ENCODE measurements around the gene MAD1L1.

The MAD1L1 gene

DNA sequence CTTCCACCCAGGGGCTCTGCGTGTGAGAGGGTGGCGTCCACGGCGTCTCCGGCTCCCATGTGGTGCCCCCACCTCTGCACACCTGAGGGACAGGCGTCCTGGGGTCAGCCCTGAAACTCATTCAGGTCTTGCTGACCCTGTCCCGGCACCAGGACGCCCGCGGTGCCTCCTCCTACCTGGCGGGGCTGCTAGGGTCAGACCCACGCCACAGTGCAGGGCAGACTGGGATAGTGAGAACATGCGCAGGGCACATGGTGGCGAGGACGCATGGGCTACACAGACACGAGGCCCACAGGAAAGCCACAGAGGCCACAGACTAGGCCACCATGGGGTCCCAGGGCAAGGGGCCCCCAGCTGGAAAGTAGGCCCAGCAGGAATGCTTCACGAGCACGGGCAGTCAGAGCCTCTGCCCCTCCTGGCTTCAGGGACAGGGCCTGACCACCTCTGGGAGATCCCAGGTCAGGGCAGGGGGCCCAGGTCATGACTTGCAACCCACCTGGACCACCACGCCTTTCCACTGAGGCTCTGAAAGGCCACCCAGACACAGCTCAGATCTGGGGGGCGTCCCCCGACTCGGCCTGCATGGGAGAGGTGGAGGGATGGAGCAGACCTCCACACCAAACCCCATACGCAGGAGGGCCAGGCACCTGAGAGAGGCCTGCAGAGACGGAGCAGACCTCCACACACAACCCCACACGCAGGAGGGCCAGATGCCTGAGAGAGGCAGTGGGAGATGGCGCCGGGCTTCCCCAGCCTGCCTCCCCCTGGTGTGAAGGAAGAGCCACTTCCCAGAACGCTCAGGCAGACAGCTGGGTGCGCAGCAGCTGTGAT lies 374.1 kb downstream of the MAD1L1 start:
- no peak overlapping the region for H3K27ac ChIP-seq (ENCODE audit: low read length)
- no peak overlapping the region for H3K9ac ChIP-seq (ENCODE audit: low read length in 2 of 2)
- no peaks in the 10 kb centered on the region for H3K9me3 ChIP-seq (ENCODE audit: control insufficient read depth in 2 of 2, low read length in 2 of 2)
- H3K4me3 ChIP-seq (ENCODE audit: low read length in 2 of 2) = no peak overlapping the region
- H3K4me1 ChIP-seq (ENCODE audit: control insufficient read depth, insufficient read depth, low read length) = no peaks in the 10 kb centered on the region
- H3K27me3 ChIP-seq (ENCODE audit: control insufficient read depth in 1 of 2, insufficient read depth in 2 of 2, low read length in 2 of 2) = no peaks in the 10 kb centered on the region
- H3K36me3 ChIP-seq (ENCODE audit: control insufficient read depth in 2 of 2, insufficient read depth in 2 of 2, low read length in 2 of 2) = no peaks in the 10 kb centered on the region

DNA sequence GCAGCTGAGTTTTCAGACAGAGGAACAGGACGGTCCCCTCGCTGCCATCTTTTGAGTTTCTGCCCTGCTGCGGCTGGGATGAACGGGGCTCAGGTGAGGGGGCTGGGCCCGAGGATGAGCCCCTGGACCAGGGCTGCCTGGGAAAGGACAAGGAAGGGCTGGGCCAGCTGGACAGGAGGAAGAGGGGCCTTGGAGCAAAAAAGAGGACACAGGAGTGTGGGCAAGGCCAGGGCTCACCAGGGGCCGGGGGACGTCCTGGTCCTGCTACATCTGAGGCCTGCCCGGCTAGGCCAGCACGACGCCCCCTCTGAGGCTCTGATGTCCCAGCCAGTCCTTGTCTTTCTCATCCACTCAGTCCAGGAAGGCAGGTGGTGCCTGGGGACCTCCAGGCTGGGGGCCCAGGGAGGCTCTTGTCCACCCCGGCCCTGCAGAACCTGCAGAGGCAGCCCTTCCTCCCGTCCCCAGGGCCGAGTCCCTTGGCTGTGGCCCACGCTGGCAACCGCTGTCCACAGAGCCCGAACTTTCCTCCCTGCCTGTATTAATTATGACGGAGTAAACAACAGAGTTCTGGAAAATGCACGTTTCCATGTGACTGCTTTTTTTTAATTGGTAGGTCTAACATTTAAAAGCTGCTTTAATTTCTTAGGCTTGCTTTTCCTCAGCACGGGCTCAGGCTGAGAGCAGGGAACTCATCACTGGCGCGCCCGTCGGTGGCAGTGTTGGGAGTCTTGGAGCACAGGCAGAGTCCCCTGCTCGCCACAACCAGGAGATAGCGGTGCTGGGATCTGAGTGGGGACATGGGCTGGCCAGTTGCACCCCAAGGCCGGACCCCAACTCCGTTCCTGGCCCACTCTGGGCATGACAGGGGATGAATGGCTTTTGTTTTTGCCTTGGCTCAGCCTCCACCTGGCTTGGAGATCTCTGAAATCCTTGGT lies 375.0 kb downstream of the MAD1L1 start:
- H3K9ac ChIP-seq (ENCODE audit: low read length in 2 of 2) = no peak overlapping the region
- no peaks in the 10 kb centered on the region for H3K27me3 ChIP-seq (ENCODE audit: control insufficient read depth in 1 of 2, insufficient read depth in 2 of 2, low read length in 2 of 2)
- H3K4me3 ChIP-seq (ENCODE audit: low read length in 2 of 2) = no peak overlapping the region
- no peaks in the 10 kb centered on the region for H3K36me3 ChIP-seq (ENCODE audit: control insufficient read depth in 2 of 2, insufficient read depth in 2 of 2, low read length in 2 of 2)
- H3K27ac ChIP-seq (ENCODE audit: low read length) = no peak overlapping the region
- H3K4me1 ChIP-seq (ENCODE audit: control insufficient read depth, insufficient read depth, low read length) = no peaks in the 10 kb centered on the region
- no peaks in the 10 kb centered on the region for H3K9me3 ChIP-seq (ENCODE audit: control insufficient read depth in 2 of 2, low read length in 2 of 2)

DNA sequence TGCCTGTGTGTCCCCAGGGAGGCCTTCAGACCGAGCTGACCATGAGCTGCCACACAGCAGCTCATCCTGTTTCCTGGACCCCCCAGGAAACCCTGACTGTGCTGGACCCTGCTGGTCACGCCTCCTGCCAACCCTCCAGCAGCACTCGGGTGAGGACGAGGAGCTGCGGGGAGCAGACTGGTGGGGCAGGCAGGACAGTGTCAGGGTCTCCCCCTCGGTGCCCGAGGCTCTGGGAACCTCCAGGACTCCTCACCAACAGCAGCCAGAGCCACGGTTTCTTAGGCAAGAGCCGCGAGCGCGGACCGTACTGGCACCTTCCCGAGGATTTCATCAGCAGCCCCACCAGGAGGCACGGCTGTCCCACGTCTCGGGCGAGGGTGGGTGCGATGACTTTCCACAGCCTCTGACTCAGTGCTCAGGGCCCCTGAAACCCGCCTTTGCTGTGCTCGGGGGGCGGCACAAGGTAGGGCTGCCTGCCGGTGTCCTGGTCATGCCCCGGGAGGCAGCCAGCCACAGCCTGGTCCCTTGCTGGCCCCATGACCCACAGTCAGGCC lies 375.8 kb downstream of the MAD1L1 start:
- Histone ChIP-seq H3K9ac (ENCODE audit: low read length in 2 of 2) (no peak overlapping the region), H3K9me3 (ENCODE audit: control insufficient read depth in 2 of 2, low read length in 2 of 2) (no peaks in the 10 kb centered on the region), H3K27me3 (ENCODE audit: control insufficient read depth in 1 of 2, insufficient read depth in 2 of 2, low read length in 2 of 2) (no peaks in the 10 kb centered on the region), H3K27ac (ENCODE audit: low read length) (no peak overlapping the region), H3K4me3 (ENCODE audit: low read length in 2 of 2) (no peak overlapping the region), H3K36me3 (ENCODE audit: control insufficient read depth in 2 of 2, insufficient read depth in 2 of 2, low read length in 2 of 2) (no peaks in the 10 kb centered on the region), H3K4me1 (ENCODE audit: control insufficient read depth, insufficient read depth, low read length) (no peaks in the 10 kb centered on the region)

DNA sequence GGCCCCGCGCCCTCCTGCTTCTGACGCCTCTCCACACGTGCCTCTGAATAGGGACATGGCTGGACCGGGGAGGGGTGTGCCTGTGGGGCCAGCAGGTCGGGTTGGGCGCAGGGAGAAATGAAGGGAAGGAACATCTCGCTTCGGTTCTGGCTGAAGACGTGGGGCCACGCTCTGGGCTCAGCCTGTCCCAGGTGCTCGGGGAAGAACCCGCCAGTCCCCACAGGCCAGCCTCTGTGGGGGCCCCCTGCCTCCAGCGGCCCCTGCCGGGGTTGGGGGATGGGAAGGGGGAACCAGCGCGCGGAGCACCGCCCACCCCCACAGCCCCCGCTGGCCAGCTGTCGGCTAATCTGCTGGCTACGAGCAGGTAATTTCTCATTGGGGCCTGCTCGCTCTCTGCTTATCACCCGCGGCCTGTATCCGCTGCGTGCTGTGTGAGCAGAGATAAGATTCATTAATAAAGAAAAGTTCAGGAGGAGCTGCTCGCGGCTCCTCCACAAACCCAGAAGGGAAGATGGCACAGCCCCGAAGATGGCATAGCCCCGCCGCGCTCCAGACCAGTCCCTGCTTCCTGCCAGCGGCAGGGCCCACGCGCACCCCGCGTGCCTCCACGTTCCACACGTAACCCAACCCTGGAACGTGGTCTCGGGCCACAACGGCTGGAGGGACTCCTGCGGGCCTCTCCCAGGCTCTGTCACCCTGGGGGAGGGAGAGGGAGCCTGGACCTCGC lies 376.4 kb downstream of the MAD1L1 start:
- Histone ChIP-seq H3K9ac (ENCODE audit: low read length in 2 of 2) (no peak overlapping the region), H3K27ac (ENCODE audit: low read length) (no peak overlapping the region), H3K36me3 (ENCODE audit: control insufficient read depth in 2 of 2, insufficient read depth in 2 of 2, low read length in 2 of 2) (no peaks in the 10 kb centered on the region), H3K4me3 (ENCODE audit: low read length in 2 of 2) (no peak overlapping the region), H3K9me3 (ENCODE audit: control insufficient read depth in 2 of 2, low read length in 2 of 2) (no peaks in the 10 kb centered on the region), H3K27me3 (ENCODE audit: control insufficient read depth in 1 of 2, insufficient read depth in 2 of 2, low read length in 2 of 2) (no peaks in the 10 kb centered on the region), H3K4me1 (ENCODE audit: control insufficient read depth, insufficient read depth, low read length) (no peaks in the 10 kb centered on the region)

DNA sequence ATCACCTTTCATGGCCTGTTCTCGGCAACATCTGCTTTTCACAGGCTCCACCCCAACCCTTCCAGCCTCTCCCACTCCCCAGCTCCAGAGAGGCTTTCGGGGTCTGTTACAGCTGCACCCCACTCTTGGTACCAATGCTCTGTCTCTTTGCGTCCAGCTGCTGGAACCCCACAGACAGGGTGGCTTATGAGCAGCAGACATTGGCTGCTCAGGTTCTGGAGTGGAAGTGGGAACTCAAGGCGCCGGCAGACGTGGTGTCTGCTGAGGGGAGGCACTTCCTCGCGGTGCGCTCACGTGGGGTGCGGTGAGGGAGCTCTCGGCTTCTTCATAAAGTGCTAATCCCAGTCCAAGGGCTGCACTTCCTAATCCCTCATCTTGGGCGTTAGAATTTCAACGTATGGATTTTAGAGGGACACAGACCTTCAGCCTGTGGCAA lies 377.0 kb downstream of the MAD1L1 start:
- Histone ChIP-seq H3K27me3 (ENCODE audit: control insufficient read depth in 1 of 2, insufficient read depth in 2 of 2, low read length in 2 of 2) (no peaks in the 10 kb centered on the region), H3K9ac (ENCODE audit: low read length in 2 of 2) (no peak overlapping the region), H3K4me3 (ENCODE audit: low read length in 2 of 2) (no peak overlapping the region), H3K4me1 (ENCODE audit: control insufficient read depth, insufficient read depth, low read length) (no peaks in the 10 kb centered on the region), H3K9me3 (ENCODE audit: control insufficient read depth in 2 of 2, low read length in 2 of 2) (no peaks in the 10 kb centered on the region), H3K27ac (ENCODE audit: low read length) (no peak overlapping the region), H3K36me3 (ENCODE audit: control insufficient read depth in 2 of 2, insufficient read depth in 2 of 2, low read length in 2 of 2) (no peaks in the 10 kb centered on the region)

DNA sequence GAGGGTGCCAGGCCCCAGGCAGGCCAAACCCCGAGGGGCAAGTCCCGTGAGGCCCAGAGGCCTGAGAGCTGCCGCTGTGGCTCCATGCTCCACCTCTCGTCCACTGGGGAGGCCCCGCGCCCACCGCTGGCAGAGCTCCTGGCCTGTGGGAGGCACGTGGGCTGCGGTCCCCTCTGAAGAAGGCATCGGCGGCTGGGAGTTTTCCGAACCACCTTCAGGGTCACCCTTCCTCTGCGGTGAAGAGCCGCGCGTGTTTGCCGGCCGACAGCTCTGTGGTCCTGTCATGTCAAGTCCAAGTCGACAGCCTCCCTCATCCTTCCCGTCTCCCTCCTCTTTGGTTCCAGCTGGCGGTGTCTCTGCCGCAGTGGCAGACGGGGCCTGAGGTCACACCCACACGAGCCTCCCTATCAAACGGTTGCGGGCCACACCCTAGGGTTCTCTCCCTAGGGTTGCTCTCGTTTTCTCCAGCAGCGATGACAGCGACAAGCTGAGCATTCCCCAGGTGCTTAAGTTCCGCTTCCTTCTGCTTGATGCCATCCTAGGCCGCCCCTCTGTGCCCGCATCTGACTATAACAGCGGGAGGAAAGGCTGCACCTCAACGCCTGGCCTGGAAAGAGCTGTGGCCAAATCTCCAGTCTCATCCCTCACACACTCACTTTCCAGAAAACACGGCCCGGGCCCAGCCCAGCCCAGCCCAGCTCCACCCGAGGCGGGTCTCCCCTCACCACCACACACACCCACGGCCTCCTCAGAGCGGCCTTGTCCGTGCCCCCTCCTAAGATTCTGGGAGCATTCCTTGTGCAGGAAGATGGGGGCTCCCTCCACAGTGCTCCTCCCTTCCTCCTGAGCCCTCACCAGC lies 377.6 kb downstream of the MAD1L1 start:
- no peak overlapping the region for H3K9ac ChIP-seq (ENCODE audit: low read length in 2 of 2)
- H3K9me3 ChIP-seq (ENCODE audit: control insufficient read depth in 2 of 2, low read length in 2 of 2) = no peaks in the 10 kb centered on the region
- H3K4me3 ChIP-seq (ENCODE audit: low read length in 2 of 2) = no peak overlapping the region
- no peaks in the 10 kb centered on the region for H3K4me1 ChIP-seq (ENCODE audit: control insufficient read depth, insufficient read depth, low read length)
- no peaks in the 10 kb centered on the region for H3K36me3 ChIP-seq (ENCODE audit: control insufficient read depth in 2 of 2, insufficient read depth in 2 of 2, low read length in 2 of 2)
- no peaks in the 10 kb centered on the region for H3K27me3 ChIP-seq (ENCODE audit: control insufficient read depth in 1 of 2, insufficient read depth in 2 of 2, low read length in 2 of 2)
- no peak overlapping the region for H3K27ac ChIP-seq (ENCODE audit: low read length)

DNA sequence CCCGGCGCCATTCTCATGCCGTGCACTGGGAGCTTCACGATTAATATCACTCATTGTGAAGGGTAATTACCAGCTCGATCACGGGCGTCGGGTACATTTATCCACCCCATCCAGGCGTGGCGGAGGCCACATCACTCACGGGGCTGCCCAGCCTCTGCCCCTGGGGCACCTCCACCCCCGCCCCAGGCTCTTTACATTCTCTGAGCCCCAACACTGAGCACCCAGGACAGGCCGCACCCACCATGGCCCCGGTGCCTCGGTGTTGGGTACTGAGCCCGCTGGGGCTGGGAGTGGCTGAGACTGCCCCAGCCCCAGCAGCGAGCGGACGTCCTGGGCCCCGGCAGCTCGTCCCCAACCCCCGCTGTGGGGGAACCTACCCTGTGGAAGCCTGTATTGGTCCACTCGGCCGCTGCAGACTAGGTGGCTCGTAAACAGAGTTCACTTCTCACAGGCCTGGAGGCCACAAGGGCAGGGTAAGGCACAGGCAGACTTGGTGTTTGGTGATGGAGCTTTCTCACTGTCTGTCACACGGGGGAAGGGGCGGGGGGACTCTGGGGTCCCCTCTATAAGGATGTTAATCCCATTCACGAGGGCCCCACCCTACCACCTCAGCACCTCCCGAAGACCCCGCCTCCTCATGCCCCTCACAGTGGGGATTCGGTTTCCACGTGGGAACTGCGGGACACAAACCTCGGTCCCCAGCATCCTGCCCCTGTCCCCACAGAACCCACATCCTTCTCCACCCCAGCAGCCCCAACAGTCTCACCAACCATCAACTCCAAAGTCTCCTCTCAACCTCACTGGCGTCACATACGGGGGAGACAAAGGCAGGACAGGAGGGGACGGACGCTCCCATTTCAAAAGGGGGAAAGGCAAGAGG lies 378.5 kb downstream of the MAD1L1 start:
- no peaks in the 10 kb centered on the region for H3K9me3 ChIP-seq (ENCODE audit: control insufficient read depth in 2 of 2, low read length in 2 of 2)
- H3K4me3 ChIP-seq (ENCODE audit: low read length in 2 of 2) = no peak overlapping the region
- no peaks in the 10 kb centered on the region for H3K4me1 ChIP-seq (ENCODE audit: control insufficient read depth, insufficient read depth, low read length)
- H3K27me3 ChIP-seq (ENCODE audit: control insufficient read depth in 1 of 2, insufficient read depth in 2 of 2, low read length in 2 of 2) = no peaks in the 10 kb centered on the region
- no peak overlapping the region for H3K27ac ChIP-seq (ENCODE audit: low read length)
- H3K36me3 ChIP-seq (ENCODE audit: control insufficient read depth in 2 of 2, insufficient read depth in 2 of 2, low read length in 2 of 2) = no peaks in the 10 kb centered on the region
- H3K9ac ChIP-seq (ENCODE audit: low read length in 2 of 2) = no peak overlapping the region

DNA sequence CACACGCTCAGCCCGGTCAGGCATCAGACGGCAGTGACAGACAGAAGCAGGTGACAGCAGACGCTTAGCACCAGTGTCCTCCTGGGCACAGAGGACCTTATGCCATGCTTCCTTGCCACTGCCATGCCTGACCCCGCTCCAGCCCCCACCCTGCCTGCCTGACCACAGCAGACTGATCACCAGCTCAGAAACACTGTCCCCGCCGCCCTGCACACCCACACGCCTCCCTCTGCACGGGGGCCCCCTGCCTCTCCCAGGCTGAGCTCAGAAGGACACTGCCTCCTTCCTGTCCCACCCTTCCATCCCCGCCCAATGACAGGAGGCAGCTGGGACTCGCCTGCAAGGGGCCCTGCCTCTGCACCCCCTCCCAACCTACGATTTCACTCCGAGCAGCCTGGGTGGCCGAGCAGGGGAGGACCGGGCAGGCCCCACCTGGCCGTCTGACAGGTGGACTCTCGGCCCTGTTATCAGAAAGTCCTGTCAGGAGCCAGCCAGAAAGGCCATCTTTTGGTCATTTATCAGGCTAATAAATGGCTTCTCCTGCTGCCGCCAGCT lies 379.2 kb downstream of the MAD1L1 start:
- no peak overlapping the region for H3K9ac ChIP-seq (ENCODE audit: low read length in 2 of 2)
- no peak overlapping the region for H3K4me3 ChIP-seq (ENCODE audit: low read length in 2 of 2)
- H3K27ac ChIP-seq (ENCODE audit: low read length) = no peak overlapping the region
- no peaks in the 10 kb centered on the region for H3K9me3 ChIP-seq (ENCODE audit: control insufficient read depth in 2 of 2, low read length in 2 of 2)
- H3K27me3 ChIP-seq (ENCODE audit: control insufficient read depth in 1 of 2, insufficient read depth in 2 of 2, low read length in 2 of 2) = no peaks in the 10 kb centered on the region
- H3K4me1 ChIP-seq (ENCODE audit: control insufficient read depth, insufficient read depth, low read length) = no peaks in the 10 kb centered on the region
- H3K36me3 ChIP-seq (ENCODE audit: control insufficient read depth in 2 of 2, insufficient read depth in 2 of 2, low read length in 2 of 2) = no peaks in the 10 kb centered on the region
